Measurements from ENCODE around the gene KCNQ1OT1. TPM values are rescaled to one million over a fixed set of nuclear protein-coding genes. Genes with fewer than 3 reads are reported as not detected.

KCNQ1OT1 gene
- polyA plus RNA-seq, 6 donors from 2014 or later = 0.08 to 0.28 (median 0.12) TPM

DNA sequence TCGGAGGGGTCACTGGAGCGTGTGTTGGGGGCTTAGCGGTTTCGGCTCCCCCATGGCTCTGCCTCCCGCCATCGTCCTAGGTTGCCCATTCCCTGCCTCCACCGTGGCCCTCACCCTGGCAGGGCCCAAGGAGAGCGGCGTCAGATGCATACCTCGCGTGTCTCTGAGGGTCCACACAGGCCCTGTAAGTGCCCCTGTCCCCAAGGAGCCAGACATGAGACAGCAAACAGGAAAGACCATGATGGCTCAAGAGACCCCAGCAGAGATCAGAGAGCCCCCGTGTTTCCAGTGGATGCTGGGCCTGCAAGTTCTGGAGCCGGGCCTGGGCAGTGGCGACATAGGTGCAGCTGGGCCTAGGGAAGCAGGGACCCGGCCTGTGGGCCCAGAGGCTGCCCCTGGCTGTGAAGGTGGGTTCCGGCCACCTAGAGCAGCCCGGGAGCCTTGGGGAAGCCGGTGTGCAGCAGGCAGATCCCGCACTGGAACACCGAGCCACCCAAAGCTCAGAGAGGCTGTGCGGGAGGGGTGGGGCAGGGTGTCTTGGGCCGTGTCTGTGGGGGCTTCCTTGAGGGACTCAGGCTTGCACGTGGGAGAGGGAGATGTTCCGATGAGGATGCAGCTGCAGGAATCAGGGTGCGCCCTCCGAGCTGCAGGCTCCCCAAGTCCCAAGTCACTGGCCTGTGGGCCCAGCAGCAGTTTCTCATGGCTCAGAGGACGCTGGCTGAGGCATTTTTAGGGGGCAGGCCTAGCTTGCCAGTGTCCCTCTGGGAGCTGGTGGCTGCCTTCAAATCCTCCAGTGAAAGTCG lies 126.4 kb downstream of the KCNQ1OT1 start:
- no peak for DNase-seq
- H3K4me1 Mint-ChIP-seq = no peaks in the 10 kb centered on the region
- peak overlapping the region in 1 of 6 donors; percentile 63 for H3K27ac Mint-ChIP-seq
- ATAC-seq (ENCODE audit: low read depth in 2 of 2) = no peak
- no peak overlapping the region for H3K4me3 Mint-ChIP-seq
- no peaks in the 10 kb centered on the region for H3K27me3 Mint-ChIP-seq
- no peaks in the 10 kb centered on the region for H3K36me3 Mint-ChIP-seq
- H3K9me3 Mint-ChIP-seq = no peaks in the 10 kb centered on the region

DNA sequence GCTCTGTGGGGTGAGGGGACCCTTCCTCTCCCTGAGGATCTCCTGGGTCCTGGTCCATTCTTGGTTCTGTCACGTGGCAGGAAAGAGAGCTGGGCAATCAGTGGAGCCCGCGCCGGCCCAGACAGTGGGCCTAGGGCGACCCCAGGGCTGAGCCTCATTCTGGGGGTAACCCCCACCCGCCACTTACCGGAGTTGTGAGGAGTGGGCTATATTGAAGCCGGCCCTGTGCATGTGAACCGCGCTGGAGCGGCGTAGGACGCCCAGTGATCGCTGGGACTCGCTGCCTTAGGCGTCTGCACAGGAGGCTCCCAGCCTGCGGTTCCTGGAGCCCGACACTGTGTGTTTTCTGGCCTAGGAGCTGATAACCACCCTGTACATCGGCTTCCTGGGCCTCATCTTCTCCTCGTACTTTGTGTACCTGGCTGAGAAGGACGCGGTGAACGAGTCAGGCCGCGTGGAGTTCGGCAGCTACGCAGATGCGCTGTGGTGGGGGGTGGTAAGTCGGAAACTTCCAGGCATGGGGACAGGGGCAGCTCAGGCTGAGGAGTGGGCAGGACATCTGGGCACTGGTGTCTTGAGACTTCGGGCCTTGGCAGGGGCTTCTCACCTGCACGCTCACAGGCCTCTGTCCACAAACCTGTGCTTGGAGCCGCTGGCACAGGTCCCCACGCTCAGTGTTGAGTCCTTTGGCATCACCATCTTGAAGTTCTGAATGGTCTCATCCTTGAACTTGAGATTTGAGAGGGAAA lies 127.1 kb downstream of the KCNQ1OT1 start:
- no peaks in the 10 kb centered on the region for H3K27me3 Mint-ChIP-seq
- H3K4me3 Mint-ChIP-seq = no peak overlapping the region
- DNase-seq = no peak
- H3K9me3 Mint-ChIP-seq = no peaks in the 10 kb centered on the region
- H3K4me1 Mint-ChIP-seq = no peaks in the 10 kb centered on the region
- ATAC-seq (ENCODE audit: low read depth in 2 of 2) = no peak
- no peaks in the 10 kb centered on the region for H3K36me3 Mint-ChIP-seq
- H3K27ac Mint-ChIP-seq = no peak overlapping the region

DNA sequence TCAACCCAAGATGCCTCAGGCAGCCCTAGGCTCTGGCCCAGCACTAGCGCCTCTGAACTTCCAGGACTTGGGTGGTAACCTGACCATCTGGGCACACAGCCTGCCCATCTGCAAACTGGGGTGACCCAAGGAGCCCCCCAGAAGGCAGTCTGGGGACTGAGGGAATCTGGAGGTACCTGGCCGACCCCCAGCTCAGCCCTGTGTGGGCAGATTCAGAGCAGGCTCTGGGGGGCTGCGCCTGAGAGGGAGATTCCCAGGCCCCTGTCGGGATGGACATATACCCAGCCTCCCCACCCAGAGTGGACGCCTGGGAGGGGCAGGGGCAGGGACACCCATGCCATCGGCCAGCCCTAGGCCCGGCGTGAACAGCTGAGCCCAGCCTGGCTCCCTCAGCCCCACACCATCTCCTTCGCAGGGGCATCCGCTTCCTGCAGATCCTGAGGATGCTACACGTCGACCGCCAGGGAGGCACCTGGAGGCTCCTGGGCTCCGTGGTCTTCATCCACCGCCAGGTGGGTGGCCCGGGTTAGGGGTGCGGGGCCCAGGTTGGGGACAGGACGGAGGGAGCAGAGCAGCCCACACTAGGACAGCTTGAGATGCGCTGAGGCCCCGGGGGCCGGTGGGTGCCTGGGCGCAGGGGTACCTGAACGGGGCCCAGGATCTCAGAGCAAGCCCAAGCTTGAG lies 128.1 kb downstream of the KCNQ1OT1 start:
- Mint-ChIP-seq H3K27me3 (no peaks in the 10 kb centered on the region), H3K9me3 (no peaks in the 10 kb centered on the region), H3K36me3 (no peaks in the 10 kb centered on the region), H3K4me1 (no peaks in the 10 kb centered on the region), H3K4me3 (no peak overlapping the region), H3K27ac (no peak overlapping the region)
- ATAC-seq (ENCODE audit: low read depth in 2 of 2) (no peak), DNase-seq (no peak)

DNA sequence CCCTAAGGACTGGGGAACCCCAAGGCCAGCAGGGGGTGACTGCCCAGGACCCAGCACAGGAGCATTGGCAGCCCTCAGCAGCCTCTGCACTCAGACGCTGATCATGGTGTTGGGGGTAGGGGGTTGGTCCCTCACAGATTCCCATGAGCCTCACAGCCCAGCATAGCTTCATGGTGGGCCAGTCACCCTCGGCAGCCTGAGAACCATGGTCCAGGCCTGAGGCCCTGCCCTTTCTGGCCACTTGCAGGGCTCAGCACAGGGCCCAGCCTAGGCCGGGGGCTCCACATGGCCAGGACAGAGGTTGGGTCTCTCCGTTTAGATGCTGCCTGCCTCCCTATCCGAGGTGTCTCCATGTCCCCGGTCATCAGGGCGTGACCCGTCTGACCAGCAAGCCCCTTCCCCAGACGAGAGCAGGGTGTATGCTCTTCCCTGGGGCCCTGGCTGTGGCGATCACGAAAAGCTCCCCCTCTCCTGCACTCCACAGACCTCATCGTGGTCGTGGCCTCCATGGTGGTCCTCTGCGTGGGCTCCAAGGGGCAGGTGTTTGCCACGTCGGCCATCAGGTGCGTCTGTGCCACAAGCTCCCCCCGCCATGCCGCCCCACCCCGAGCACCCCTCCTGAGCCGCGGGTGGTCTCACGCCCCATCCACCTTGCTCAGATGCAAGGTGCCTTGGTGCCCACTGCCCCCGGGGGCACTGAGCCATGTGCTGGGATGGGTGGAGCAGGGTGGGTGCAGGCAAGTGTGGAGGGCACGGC lies 128.8 kb downstream of the KCNQ1OT1 start:
- H3K27me3 Mint-ChIP-seq = no peaks in the 10 kb centered on the region
- H3K9me3 Mint-ChIP-seq = no peaks in the 10 kb centered on the region
- ATAC-seq (ENCODE audit: low read depth in 2 of 2) (no peak), DNase-seq (no peak)
- H3K27ac Mint-ChIP-seq = no peak overlapping the region
- H3K36me3 Mint-ChIP-seq = no peaks in the 10 kb centered on the region
- H3K4me3 Mint-ChIP-seq = no peak overlapping the region
- no peaks in the 10 kb centered on the region for H3K4me1 Mint-ChIP-seq

DNA sequence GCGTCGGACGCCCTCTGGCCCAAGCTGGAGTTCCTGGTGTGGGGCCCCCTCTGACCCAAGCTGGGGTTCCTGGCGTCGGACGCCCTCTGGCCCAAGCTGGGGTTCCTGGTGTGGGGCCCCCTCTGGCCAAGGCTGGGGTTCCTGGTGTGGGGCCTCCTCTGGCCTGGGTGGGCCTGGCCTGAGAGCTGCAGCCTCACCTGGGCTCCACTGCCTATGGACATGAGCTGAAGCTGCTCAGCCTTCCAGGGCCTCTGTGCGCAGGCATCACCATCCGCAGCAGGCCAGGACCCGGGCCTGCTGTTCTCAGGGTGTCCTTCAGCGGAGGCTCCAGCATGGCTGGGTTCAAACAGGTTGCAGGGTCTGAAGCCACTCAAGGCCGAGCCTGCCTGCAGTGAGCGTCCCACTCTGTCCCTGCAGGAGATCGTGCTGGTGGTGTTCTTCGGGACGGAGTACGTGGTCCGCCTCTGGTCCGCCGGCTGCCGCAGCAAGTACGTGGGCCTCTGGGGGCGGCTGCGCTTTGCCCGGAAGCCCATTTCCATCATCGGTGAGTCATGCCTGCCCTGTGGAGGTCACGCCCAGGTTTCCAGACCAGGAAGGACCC lies 129.5 kb downstream of the KCNQ1OT1 start:
- no peak for DNase-seq

DNA sequence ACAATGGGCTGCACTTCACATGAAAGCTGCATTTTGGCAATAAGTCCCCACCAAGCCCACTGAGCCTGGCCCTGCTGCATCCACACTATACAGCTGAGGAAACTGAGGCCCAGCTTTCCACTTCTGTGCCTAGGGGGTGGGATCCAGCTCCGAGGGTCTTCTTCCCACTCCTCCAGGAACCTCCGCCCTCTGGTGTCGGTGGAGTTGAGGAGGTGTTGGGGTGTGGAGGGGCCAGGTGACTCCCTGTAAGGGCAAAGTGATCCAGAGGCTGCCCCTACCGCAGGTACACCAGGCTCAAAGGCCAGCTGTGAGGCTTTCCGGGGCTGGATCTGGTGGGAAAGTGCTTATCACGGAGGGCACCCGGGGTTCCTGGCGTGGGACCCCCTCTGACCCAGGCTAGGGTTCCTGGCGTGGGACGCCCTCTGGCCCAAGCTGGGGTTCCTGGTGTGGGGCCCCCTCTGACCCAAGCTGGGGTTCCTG lies 130.0 kb downstream of the KCNQ1OT1 start:
- Mint-ChIP-seq H3K4me1 (no peaks in the 10 kb centered on the region), H3K4me3 (no peak overlapping the region), H3K27me3 (no peaks in the 10 kb centered on the region), H3K36me3 (no peaks in the 10 kb centered on the region), H3K27ac (no peak overlapping the region), H3K9me3 (no peaks in the 10 kb centered on the region)
- no peak for DNase-seq
- no peak for ATAC-seq (ENCODE audit: low read depth in 2 of 2)

More for the DNA sequence above, 129.5 kb downstream of the KCNQ1OT1 start:
- Mint-ChIP-seq H3K27me3 (no peaks in the 10 kb centered on the region), H3K4me3 (peak overlapping the region in 1 of 8 donors; percentile 52), H3K36me3 (no peaks in the 10 kb centered on the region), H3K27ac (no peak overlapping the region), H3K9me3 (no peaks in the 10 kb centered on the region), H3K4me1 (no peaks in the 10 kb centered on the region)
- ATAC-seq (ENCODE audit: low read depth in 2 of 2) = no peak

DNA sequence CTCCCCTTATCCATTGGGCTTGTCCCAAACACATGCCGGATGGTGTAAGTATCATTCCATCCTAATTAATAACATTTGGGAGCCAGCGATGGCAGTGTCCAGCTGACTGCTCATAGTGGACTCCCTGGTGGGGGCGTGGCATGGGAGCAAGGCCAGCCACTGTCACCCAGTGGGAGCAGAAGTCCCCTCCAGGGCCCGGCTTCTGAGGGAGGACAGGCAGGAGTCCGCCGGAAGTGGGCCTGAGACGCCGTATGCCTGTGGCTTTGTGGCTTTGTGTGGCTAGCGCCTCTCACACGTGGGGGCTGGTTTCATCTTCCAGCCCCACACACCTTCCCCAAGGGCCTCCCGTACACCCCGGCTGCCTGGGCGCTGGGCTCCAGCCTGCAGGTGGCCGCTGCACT lies 130.5 kb downstream of the KCNQ1OT1 start:
- Mint-ChIP-seq H3K36me3 (no peaks in the 10 kb centered on the region), H3K4me1 (peaks cover 0 to under 1% (median 0%) of the 10 kb centered on the region in 3 donors), H3K27me3 (no peaks in the 10 kb centered on the region), H3K4me3 (no peak overlapping the region), H3K9me3 (no peaks in the 10 kb centered on the region), H3K27ac (no peak overlapping the region)
- DNase-seq (no peak), ATAC-seq (ENCODE audit: low read depth in 2 of 2) (no peak)

DNA sequence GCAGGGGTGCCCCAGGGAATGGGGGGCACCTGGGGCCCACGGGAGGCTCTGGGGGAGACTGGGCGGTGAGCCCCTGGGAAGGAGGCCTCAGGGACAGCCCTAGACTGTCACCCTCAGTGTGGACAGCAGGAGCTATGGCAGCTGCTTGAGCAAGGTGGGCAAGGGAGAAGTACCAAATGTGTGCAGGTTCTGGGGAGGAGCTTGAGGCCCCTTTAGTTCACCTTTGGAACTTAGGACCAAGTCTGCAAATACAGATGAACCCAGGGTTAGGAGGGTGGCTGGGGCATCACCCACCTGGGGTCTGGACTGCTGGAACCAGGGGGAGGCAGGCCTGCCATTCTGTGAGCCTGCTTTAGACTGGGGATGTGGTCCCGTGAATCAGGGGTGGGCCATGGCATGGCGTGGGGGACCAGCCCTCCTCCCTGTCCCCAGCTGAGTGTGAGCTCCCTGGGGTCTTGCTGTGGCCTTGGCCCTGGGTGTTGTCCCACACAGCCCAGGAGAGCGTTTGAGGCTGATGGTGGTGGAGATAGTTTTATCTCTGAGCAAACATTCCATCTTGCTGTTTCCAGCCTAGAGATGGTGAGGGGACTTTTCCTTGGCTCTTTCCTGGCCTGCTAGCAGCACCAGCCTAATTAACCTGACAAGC lies 132.6 kb downstream of the KCNQ1OT1 start:
- Mint-ChIP-seq H3K4me3 (no peak overlapping the region), H3K36me3 (no peaks in the 10 kb centered on the region), H3K27ac (peak overlapping the region in 1 of 6 donors; percentile 62), H3K27me3 (no peaks in the 10 kb centered on the region), H3K9me3 (no peaks in the 10 kb centered on the region), H3K4me1 (peaks cover 0 to 1% (median 0%) of the 10 kb centered on the region in 3 donors)
- ATAC-seq (ENCODE audit: low read depth in 2 of 2) (no peak), DNase-seq (no peak)

DNA sequence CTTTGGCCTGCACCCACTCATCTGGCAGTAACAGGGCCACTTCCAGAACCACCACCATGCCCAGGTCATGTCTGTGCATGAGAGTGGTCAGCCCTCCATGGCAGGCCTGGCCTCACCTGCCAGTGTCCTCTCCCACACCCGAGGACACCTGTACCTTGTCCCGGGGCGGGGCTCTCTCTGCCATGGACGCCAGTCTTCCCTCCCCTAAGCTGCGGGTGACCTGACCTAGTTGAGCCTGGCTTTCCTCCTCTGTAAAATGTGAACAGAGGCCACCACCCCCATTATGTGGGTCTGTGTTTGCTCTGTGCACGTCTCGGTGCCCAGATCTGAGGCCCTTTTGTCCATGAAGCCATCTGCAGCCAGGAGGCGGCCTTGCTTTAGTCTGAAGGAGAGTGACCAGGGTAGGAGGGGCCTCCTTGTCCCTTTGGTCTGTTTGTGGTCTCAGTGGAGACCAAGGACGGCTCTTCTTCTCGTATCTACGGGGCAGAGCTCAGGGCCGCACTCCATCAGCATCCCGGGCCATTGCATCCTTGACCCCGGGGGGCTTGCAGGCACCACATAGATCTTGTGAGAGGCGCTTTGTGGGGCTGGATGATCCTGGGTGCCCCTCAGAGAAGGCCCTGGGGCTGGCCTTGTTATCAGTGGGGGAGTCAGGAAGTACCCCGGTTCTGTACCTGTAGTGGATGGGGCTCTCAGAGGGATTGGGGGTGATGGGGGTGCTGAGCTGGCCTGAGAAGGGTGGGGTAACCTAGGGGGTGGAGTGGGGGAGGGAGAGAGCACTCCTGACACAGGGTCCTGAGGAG lies 133.4 kb downstream of the KCNQ1OT1 start:
- H3K9me3 Mint-ChIP-seq = no peaks in the 10 kb centered on the region
- H3K27ac Mint-ChIP-seq = peak overlapping the region in 2 of 6 donors; percentile 41 to 46
- H3K36me3 Mint-ChIP-seq = no peaks in the 10 kb centered on the region
- DNase-seq (no peak), ATAC-seq (ENCODE audit: low read depth in 2 of 2) (no peak)
- no peaks in the 10 kb centered on the region for H3K27me3 Mint-ChIP-seq
- peaks cover 0 to 1% (median 0%) of the 10 kb centered on the region in 3 donors for H3K4me1 Mint-ChIP-seq
- H3K4me3 Mint-ChIP-seq = peak overlapping the region in 1 of 8 donors; percentile 66

DNA sequence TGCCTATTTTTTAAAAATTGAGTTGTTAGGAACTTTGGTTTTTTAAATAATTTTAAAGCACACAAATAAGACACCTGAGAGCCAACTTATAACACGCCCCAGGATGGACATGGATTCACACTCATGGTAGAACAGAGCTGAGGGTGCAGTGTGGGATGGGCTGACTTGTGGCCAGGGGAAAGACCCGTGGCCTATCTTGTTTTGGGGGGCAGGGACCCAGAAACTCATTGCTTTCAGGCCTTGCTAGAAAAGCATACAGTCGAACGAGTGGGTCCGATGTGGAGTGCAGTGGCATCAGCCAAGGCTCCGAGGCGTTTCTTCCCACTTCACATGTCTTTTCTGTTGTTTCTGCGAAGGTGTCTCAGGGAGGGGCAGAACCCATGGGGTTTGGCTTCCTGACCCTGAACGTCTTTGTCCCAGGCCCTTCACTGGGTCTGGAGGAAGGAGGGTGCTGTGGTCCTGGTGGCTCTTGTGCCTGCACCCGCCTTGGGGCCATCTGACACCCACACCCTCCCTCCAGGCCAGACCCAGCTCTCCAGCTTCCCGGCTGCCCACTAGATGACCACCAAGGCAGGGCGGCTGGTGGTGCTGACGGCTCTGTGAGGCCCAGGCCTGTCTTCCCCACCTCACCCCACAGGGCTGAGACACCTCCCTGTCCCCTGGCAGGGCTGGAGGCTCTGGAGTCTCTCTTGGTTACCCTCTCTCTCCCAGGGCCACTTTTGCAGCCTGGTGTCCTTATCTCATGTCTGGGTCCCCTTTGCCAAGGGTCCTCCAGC lies 134.2 kb downstream of the KCNQ1OT1 start:
- no peaks in the 10 kb centered on the region for H3K36me3 Mint-ChIP-seq
- H3K4me3 Mint-ChIP-seq = no peak overlapping the region
- ATAC-seq (ENCODE audit: low read depth in 2 of 2) = no peak
- no peaks in the 10 kb centered on the region for H3K9me3 Mint-ChIP-seq
- peaks cover 0 to 1% (median 1%) of the 10 kb centered on the region in 3 donors for H3K4me1 Mint-ChIP-seq
- peak overlapping the region in 1 of 6 donors; percentile 41 for H3K27ac Mint-ChIP-seq
- DNase-seq = no peak
- H3K27me3 Mint-ChIP-seq = no peaks in the 10 kb centered on the region

Data from naive B cell (primary cell).